A549 treated with GW870086 at 1 μM for 4 hours (cell line): ENCODE results near the gene EPB41L5. TPM values are rescaled to one million over a fixed set of nuclear protein-coding genes. Genes with fewer than 3 reads are reported as not detected.

Experiments used
- total RNA-seq: library from RNA; stranded (reverse); fragments of 200-300 nt; extraction: Qiagen RNA extraction; gene quantifications from 5 replicates; pipeline ENCODE4 v1.2.3, GENCODE V29; 2022; ENCODE audit warnings: low read depth

Gene EPB41L5
- 3.3 to 5.8 TPM (median 4.8 TPM) in 5 replicates for total RNA-seq

GRCh38 chr2:120012771-120013596 lies at the start of gene EPB41L5:
TSS of gene EPB41L5 (plus strand) at chr2:120013077. CDS start at chr2:120019085, 6,008 bp downstream.

GRCh38 chr2:120223034-120223912 lies 210.4 kb downstream of the EPB41L5 start, which contains the start of gene TMEM185B:
TSS of gene TMEM185B (minus strand) at chr2:120223400. CDS start at chr2:120222976, 424 bp downstream.

Other genes with a start within 250 kb of the EPB41L5 start
- gene TMEM185B, start 210.3 kb downstream of the EPB41L5 start, total RNA-seq, result 43.5 to 48.5 TPM (median 47.0 TPM) in 5 replicates
- gene RALB, start 239.8 kb downstream of the EPB41L5 start, total RNA-seq, result 57.9 to 75.3 TPM (median 71.1 TPM) in 5 replicates